Measurements from ENCODE around the gene RTP2.

DNA sequence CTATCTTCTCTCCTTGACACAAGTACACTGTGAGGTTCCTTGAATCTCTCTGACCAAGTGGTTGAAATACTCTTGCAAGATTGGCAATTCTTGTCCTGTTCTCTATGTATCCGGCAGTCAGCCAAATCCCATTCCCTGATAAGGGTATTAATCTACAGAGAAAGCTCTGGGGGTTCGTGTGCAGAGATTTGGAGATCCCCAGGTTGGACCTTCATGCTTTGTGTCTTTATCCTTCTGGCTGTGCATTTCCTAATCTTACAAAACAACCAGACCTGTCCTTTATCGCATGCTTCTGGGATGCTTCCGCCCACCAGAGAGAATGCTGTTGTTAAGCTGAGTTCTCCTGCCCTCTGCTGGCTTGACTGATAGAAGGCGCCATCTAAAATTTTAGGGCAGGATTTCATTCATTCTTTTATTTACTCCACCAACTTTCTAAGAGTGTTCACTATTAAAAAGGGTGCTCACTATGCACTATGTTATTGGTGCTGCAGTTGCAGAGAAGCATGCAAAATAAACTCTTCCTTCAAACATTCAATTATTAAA, 23.6 kb downstream of the RTP2 start:
- no peak for TF ChIP-seq ARNTL (CRISPR knock-in tag; IDR thresholded peaks at IDR 0.05; ENCODE audit: borderline replicate concordance, low read depth)
- TF ChIP-seq RARB (CRISPR knock-in tag; IDR thresholded peaks at IDR 0.05) = no peak
- no peak for TF ChIP-seq ZC3H10 (CRISPR knock-in tag; IDR thresholded peaks at IDR 0.05)
- TF ChIP-seq ZNF70 (CRISPR knock-in tag; IDR thresholded peaks at IDR 0.05) = no peak

Data from SK-N-SH treated with all-trans-retinoic acid at 6 μM for 48 hours (cell line).